ENCODE measurements around the gene IFNAR2. TPM values are rescaled to one million over a fixed set of nuclear protein-coding genes. Genes with fewer than 3 reads are reported as not detected.

The IFNAR2 gene
- total and polyA plus RNA-seq, 2 experiments from 2014 or later, result 16.8 to 18.2 TPM

GRCh38 chr21:33206771-33207281 is 22.9 kb upstream of the IFNAR2 start (continued):
- no peak for TF ChIP-seq ZNF462 (CRISPR knock-in tag; IDR thresholded peaks at IDR 0.05)
- TF ChIP-seq STAT1 (IDR thresholded peaks at IDR 0.05; ENCODE audit: unreplicated experiment), result no peak
- no peak for TF ChIP-seq EZH2phosphoT487 (IDR thresholded peaks at IDR 0.05; ENCODE audit: unreplicated experiment)
- TF ChIP-seq ZNF331 (CRISPR knock-in tag; IDR thresholded peaks at IDR 0.05; ENCODE audit: low read depth), result no peak
- TF ChIP-seq POLR2AphosphoS5 (IDR thresholded peaks at IDR 0.05; ENCODE audit: low read depth), result no peak
- no peak for TF ChIP-seq NANOG (IDR thresholded peaks at IDR 0.05; ENCODE audit: borderline replicate concordance)
- no peak for TF ChIP-seq REST (IDR thresholded peaks at IDR 0.05; ENCODE audit: unreplicated experiment)
- TF ChIP-seq JUNB (IDR thresholded peaks at IDR 0.05; ENCODE audit: unreplicated experiment), result no peak
- TF ChIP-seq EZH2 (IDR thresholded peaks at IDR 0.05; ENCODE audit: low read depth, unreplicated experiment), result no peak
